ENCODE data around the gene GIT2.
"Not testable (repeated sequence)": the region's sequence is repeated elsewhere in the genome, so short reads cannot be mapped to it uniquely, and the experiment has no call there.

The GIT2 gene

DNA sequence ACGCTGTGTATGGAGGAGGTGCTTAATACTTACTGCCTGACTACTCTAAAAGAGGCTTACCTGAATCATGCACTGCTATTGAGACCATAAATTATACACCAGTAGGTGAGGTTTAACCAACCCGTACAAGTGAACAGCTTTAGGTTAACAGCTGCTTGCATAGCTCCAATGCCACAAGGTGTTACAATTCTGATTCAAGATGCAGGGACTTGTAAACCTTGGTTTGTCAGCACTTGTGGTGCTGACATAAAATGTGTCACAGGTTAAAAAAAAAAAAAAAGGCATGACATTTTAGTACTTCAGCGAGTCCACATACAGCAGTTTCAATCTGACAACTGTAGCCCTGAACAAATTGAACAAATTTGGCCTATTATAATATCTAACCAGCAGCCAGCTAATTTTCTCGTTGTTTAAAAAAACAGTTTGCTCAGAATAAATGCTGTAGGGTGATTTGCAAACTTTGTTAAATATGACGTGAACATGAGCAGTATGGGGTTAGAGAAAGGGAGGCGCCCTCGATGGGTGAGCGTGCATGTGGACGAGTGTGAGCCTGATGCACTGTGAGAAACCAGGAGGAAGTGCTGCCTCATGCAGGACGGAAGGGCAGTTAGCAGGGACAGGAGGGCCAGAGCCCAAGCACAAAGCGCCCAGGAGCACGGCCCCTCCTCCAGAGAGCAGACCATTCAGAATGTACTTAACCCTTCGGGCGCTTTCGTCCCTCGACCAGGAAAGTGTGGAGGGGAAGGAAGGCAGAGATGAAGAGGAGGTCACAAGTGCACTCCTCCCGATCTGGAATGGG lies 51.4 kb downstream of the GIT2 start:
- DNase-seq (ENCODE audit: low spot score): no peak

DNA sequence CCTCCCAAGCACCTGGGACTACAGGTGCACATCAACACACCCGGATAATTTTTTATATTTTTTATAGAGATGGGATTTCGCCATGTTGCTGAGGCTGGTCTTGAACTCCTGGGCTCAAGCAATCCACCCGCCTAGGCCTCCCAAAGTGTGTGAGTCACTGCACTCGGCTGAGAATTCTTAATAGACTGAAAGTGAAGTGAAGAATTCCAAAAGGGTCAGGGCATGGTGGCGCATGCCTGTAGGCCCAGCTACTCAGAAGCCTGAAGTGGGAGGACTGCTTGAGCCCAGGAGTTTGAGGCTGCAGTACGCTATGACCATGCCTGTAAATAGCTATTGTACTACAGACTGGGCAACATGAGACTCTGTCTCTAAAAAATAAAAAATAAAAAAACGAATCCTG lies 52.4 kb downstream of the GIT2 start:
- no peak for DNase-seq (ENCODE audit: low spot score)

DNA sequence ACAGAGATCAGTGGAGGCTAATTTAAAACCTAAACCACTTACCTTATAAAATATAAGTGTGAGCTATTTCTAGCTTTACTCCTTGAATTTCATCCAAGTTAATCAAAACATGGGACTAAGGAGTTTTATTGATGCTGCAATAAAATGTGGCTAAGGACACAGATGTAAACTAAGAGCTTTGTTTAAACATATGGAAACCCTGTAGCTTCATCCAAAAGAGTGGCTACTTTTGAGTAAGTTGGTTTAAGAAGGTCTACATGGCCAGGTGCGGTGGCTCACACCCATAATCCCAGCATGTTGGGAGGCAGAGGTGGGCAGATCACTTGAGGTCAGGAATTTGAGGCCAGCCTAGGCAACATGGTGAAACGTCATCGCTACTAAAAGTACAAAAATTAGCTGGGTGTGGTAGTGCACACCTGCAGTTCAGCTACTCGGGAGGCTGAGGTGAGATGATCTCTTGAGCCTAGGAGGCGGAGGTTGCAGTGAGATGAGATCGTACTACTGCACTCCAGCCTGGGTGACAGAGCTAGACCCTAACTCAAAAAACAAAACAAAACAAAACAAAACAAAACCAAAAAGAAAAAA lies 55.7 kb downstream of the GIT2 start:
- DNase-seq (ENCODE audit: low spot score): no peak

DNA sequence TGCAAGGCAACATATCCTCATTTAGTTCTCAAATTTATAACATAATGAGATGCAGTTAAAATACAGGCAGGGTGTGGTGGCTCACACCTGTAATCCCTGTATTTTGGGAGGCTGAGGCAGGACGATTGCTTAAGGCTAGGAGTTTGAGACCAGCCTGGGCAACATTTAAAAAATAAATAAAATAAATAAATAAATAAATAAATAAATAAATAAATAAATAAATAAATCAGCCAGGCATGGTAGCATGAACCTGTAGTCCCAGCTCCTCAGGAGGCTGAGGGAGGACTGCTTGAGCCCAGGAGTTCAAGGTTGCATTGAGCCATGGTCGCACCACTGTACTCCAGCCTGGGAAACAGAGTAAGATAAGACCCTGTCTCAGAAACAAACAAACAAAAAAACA lies 56.7 kb downstream of the GIT2 start:
- no peak for DNase-seq (ENCODE audit: low spot score)

DNA sequence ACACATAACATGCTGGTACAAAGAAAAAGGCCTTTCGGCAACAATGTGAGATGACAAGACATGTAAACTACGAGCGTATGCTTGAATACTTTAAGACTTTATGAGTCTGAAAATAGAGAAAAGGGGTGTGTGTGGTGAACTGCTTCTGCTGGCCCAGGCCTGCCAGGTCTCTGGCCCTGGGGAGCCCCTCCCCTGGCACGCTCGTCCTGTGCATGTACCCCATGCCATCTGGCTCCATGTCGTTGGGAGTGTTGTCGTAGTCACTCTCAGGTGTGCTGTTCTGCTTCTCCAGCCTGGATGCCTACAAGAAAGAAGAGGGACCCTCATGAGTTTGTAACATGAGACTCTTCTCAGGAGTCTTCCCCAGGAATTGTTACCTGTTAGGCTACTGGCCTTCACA lies 57.2 kb downstream of the GIT2 start:
- DNase-seq (ENCODE audit: low spot score): no peak

DNA sequence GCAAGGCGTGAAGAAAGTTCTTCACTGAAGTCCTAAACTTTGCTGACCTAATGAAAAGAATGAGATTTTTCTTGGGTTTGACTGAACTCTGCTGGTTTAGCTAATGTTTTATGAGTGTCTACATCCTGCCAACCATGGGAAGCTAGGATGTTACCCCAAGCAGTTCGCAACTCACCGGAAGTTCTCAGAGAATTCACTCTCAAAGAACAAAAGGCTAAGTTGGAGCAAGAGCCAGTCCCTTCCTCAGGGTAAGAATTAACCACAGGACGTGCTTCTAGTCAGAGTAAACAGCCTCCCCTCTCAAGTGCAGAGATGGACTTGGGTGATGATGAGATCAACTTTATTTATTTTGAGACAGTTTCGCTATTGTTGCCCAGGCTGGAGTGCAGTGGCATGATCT lies 58.8 kb downstream of the GIT2 start:
- no peak for DNase-seq (ENCODE audit: low spot score)

DNA sequence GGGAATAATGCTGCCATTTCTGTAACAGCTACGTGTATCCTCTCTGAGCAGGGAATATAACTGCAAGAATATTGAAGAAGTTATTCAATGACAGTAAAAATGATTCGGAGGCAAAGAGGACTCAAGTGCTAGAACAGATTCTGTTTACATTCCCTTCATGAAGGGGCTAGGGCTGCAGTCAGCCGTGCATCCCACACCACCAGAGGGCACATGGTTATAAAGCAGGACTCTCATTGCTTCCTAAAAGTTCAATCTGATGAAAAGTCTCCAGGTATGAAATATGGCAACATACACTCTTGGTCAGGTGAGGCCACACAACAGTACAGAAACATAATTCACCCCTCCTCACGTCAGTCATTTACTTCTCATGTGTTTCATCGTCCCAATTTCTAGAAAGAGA lies 62.1 kb downstream of the GIT2 start:
- no peak for DNase-seq (ENCODE audit: low spot score)

DNA sequence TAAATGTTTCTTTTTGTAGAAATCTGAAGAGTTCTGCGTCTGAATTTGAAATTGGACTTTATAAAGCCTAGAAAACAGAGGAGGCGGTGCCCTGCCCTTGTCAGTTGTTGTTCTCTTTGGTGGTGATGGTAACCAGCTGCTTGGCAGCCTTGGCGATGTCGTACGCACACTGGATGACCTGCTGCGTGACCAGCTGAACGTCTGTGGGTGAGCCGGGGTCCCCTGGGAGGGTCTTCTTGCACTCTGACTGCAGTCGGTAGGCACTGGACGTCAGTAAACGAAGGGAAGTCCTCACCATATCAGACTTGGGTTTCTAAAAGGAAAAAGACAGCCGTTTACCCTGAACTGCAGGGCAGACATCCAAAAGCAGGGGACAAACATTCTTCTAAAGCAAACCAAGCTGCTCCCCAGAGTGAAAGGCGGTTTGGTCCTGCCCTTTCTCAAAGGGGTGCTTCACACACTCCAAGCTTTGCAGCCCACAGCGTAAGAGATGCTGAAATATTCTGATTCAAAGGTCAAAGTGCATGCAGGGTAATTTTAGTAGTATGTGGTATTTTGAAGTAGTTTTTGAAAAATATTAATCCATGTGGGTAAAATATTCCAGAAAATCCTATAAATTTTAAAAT lies 63.2 kb downstream of the GIT2 start:
- no peak for DNase-seq (ENCODE audit: low spot score)

DNA sequence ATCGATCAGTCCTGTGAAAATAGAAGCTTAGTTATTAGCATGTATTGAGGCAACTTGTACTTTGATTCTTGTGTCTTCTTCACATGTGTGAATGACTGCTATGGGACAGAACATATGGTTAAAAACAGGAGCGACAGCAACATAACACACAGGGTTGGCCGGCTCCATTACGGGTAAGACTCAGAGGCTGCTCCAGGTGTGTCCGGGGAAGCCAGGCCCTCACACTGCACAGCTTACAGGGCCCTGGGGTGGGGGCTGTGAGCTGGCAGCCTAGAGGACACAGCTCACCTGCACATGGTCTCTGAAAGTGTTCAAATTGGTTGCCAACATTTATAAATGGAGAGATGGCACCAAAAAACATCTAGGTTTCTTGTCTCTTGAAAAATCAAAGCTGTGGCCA lies 65.0 kb downstream of the GIT2 start:
- DNase-seq (ENCODE audit: low spot score): no peak

DNA sequence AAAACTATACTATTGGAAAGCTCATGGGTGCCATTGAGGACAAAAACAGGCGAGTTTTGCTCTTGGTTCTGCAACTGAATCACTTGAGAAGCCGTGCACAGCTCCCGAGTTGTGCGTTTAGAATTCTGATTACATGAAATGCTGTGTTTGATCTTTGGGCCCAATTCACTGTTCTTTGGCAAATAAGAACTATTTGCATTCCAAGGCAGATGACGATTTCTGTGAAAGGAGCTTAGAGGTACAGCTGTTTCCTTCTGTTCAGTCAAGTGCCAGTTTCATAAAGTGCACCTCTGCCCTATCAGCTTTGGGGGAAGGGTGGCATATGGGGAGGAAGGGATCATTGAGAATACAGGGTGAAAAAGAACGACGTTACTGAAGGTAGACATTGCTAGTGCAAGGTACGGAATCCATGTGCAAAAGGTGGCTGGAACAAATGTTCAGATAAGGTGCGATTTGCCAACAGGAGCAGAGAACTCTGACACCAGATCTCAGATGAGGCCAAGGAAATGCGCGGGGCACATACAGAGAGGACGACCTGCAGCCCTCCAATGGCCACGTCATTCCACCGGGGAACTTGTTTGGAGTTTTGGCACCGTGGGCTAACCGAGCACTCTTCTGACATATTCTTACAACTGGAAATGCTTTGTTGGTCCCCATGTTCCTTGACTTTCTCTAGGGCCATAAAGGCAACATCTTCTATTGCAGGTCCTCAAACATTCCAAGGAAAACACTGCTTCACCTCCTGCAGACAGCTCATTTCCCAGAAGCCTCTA lies 66.0 kb downstream of the GIT2 start:
- no peak for DNase-seq (ENCODE audit: low spot score)

DNA sequence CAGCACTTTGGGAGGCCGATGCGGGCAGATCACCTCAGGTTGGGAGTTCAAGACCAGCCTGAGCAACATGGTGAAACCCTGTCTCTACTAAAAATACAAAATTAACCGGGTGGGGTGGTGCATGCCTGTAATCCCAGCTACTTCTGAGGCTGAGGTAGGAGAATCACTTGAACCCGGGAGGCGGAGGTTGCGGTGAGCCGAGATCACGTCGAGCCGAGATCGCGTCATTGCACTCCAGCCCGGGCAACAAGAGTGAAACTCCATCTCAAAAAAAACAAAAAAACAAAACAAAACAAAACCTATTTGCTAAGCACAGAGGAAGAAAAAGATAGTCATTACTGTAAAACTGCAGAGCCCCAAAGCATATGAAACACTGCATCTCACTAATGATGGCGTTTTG lies 66.8 kb downstream of the GIT2 start:
- DNase-seq (ENCODE audit: low spot score): not testable (repeated sequence)

DNA sequence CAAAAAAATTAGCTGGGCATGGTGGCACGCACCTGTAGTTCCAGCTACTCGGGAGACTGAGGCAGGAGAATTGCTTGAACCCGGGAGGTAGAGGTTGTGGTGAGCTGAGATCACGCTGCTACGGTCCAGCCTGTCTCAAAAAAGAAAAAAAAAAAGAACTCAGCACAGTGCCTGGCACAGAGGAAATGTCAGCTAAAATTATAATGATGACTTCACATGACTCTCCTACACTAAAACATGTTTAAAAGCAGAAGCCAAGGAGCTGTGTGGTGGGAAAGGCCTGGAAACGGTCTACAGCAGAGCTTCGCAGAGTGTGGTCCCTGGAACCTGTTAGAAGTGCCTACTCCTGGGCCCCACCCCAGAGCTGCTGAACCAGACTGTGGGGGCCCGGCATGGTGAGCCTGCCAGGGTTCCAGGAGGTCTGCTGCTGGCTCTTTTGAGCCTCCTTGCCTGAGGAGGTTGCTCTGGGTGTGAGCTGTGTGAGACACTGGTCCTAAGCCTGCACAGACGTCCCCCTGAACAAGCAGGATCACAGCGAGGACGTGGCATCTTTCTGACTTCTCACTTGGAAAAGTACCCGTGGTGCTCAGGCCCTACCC lies 68.0 kb downstream of the GIT2 start:
- DNase-seq (ENCODE audit: low spot score): no peak

DNA sequence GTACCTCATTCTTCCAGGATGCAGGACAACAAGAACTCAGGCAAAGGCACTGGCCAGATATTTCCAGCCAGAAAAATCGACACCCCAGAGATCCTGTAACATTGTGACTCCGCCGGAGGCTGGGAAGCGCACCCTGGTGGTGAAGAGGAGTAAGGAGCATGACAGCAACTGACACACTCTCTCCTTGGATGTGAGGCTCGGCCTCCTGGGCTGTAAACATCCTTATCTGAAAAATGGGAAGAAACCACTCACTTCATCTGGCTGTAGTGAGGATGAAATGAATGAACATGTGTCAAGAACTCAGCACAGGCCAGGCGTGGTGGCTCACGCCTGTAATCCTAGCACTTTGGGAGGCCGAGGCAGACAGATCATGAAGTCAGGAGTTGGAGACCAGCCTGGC lies 68.5 kb downstream of the GIT2 start:
- DNase-seq (ENCODE audit: low spot score): no peak

DNA sequence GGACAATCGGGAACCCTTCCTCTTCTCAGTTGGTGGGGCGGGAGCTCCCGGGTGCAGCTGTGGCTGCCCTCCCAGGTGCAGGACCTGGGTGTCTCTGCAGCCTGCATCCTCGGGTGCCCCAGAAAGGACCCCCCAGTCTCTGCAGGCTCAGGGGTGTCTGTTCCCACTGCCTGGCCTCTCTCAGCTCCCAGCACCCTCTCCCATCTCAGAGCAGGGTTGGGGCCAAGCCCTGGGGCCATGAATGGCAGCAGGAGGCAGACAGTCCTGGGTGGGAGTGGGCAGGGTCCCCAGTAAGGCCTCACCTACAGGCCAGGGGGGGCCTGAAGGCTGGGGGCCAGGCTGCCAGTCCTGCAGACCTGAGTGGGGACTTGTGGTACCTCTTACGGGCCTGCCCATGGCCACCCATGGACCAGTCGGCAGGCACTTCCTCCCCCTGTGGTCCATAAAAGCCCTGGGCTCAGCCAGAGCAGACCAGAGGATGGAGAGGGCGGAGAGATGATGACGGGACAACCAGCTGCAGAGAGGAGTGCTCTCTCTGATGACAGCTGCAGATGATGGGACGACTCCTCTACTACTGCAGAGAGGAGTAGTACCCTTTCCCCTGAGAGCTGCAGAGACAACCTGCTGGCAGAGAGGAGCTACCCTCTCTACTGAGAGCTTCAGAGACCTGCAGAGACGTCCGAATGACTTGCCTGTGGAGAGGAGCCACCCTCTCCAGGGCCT lies 69.5 kb downstream of the GIT2 start:
- no peak for DNase-seq (ENCODE audit: low spot score)

DNA sequence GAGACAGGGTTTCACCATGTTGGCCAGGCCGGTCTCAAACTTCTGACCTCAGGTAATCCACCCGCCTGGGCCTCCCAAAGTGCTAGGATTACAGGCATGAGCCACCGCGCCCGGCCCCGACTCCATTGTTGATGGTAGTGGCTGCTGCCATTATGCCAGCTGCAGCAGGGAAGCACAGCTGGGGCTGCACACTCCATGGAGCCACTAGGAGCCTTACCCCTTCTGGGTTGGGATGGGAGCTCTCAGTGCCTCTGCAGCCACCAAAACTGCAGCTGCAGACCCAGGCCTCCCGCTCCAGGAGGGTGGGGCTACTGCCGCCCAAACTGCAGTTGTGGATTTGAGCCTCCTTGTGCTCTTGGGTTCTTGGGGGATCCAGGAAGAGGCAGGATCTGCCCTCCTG lies 70.2 kb downstream of the GIT2 start:
- no peak for DNase-seq (ENCODE audit: low spot score)

DNA sequence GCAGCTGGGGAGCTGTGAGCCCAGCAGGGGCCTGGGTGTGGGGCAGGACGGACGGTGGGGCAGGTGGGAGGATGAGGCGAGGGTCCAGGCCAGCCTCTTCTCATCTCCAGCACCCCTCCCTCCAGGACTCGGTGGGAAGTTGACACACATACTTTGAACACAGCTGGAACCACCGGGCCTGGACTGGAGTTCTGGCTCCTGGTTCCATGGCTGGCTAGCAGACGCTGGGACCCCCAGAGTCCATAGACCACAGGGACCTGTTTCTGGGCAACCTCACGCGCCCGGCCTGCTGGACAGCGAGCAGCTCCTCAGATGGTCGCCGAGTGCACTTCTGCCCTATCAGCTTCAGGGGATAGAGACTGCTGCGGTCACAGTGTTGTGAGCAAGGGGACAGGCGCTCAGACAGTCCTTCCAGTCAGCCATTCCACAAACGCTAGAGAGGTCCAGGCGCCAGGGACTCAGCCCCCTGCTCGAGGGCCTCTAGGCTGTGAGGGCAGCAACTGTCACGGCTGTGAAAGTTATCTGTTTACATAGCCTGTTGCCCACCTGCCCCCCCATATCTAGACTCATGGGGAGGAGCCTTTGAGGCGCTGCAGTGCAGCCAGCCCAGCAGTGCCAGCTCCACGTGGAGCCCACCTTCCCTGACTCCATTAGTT lies 70.9 kb downstream of the GIT2 start:
- DNase-seq (ENCODE audit: low spot score): no peak

DNA sequence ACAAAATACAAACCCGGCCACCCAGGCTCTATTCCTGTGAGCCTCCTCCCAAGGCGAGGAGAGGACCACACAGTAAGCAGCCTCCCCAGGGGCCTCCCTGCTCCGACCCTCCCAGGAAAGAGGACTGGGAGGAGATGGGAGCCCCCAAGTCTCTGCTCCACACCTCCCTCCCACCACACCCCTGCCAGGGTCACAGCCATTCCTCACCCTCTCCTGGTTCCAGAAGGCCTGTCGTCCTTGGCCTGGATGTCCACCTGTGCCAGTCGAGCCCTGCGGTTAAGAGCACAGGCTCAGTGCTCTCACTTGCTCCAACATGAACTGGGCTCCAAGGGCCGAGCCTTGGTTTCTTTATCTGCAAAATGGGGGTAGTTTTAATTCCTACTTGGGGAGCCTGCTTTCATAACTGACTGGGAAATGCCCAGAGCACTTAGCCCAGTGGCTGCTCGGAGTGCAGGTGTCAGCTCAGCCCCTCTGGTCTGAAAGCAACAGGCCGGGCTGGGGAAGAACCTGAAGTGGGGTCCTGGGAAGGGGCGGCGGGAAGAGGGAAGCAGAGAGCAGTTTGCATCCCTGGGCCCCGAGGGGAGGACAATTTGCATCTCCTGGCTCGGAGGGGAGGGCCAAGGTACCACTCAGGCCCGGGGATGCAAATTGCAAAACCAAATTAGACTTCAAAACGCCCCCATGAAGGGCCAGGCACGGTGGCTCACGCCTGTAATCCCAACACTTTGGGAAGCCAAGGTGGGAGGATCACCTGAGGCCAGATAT lies 72.5 kb downstream of the GIT2 start:
- no peak for DNase-seq (ENCODE audit: low spot score)

DNA sequence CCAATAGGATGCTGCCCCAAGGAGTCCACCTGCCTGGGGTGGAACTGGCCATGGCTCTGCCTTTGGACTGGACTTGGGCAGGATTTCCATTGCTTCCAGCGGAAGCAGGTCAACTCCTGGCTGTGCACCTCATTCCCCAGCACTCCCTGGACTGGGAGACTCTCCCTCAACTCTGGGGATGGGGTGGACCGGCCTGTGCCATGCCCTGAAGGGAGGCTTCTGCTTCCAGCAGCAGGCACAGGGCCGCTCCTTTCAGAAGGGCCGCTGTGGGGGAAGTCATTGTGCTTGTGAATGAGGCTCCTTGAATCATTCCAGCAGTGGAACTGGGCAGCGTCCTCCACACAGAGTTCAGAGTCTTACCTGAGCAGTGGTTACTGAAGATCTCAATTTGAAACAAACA lies 73.1 kb downstream of the GIT2 start:
- no peak for DNase-seq (ENCODE audit: low spot score)

DNA sequence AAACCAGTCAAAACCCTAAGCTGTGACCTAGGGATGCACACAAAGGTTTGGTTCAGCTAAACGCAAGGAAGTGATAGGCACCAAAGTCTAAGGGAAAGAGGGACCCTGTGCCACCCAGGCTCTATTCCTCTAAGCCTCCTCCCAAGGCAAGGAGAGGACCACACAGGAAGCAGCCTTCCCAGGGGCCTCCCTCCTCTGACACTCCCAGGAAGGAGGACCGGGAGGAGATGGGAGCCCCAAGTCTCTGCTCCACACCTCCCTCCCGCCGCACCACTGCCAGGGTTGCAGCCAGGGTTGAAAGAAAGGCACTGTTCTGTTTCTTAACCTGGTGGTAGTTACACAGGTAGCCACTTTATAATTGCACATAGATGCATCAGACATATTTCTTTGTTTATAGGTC lies 74.2 kb downstream of the GIT2 start:
- DNase-seq (ENCODE audit: low spot score): no peak

DNA sequence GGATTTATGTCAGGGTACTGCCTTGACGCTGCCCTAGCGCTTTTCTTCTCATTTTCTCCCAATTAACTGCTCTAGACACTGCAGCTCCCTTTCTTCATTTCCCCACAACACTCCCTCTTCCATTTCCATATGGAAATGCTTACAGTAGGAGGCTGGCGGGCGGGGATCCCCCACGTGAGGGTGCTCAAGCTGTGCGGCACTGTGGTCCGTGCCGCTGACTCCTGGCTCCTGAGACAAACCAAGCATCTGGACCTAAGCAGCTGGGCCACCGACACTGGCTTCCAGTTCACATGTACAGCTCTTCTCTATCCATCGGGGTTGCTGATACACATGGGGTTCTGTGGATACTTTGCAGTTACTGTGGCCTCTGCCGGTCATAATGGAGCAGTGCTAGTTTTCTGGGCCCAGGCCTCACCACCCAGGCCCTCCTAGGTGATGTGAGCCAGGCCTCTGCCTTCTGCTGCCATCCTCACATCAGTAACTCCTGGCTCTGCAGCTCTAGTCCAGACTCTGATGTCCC lies 75.8 kb downstream of the GIT2 start:
- DNase-seq (ENCODE audit: low spot score): no peak

Measured in putamen (tissue), 1 donor.